ENCODE results near the gene EPHX1. TPM values are rescaled to one million over a fixed set of nuclear protein-coding genes. Genes with fewer than 3 reads are reported as not detected.
"Not testable (repeated sequence)": the region's sequence is repeated elsewhere in the genome, so short reads cannot be mapped to it uniquely, and the experiment has no call there.

Gene EPHX1
- total RNA-seq, 1 experiment from 2014 or later: 35.8 TPM

- no TSS peak for BruUV-seq (replicated peaks)
- intact Hi-C loops (cut with micrococcal nuclease): no loop called here
- Mint-ChIP-seq H3K9me3 (ENCODE audit: unreplicated experiment) (no peaks in the 10 kb centered on the region), H3K27me3 (ENCODE audit: insufficient read depth, unreplicated experiment) (no peaks in the 10 kb centered on the region), H3K4me3 (ENCODE audit: unreplicated experiment) (peak overlapping the region; percentile 4), H3K27ac (ENCODE audit: low read depth, unreplicated experiment) (no peak overlapping the region), H3K4me1 (ENCODE audit: insufficient read depth, unreplicated experiment) (peaks cover 26% of the 10 kb centered on the region), H3K36me3 (ENCODE audit: insufficient read depth, unreplicated experiment) (peaks cover 52% of the 10 kb centered on the region)
- POLR2A ChIA-PET: interaction anchor here (1.3 to 5.5 kb wide), 22 partner anchors 9 to 305 kb away, joined by 3 to 135 read pairs (median 34); partner anchors contain the start of genes ENAH, EPHX1, H3-3A and TMEM63A
- CTCF ChIA-PET: interaction anchor here (0.6 to 19.3 kb wide), 15 partner anchors 8 to 300 kb away, joined by 3 to 712 read pairs (median 10); partner anchors contain the start of genes EPHX1, PYCR2 and TMEM63A
- no peak for DNase-seq (ENCODE audit: unreplicated experiment)
- no peak for TF ChIP-seq CTCF (IDR thresholded peaks at IDR 0.05; ENCODE audit: unreplicated experiment)
Measured at GRCh38 chr1:225780134-225780533, 29.8 kb upstream of the EPHX1 start.

GRCh38 chr1:225780630-225781029 is 29.3 kb upstream of the EPHX1 start:
- BruUV-seq (replicated peaks): no TSS peak
- H3K4me3 Mint-ChIP-seq (ENCODE audit: unreplicated experiment): peak overlapping the region; percentile 38
- no peak for TF ChIP-seq CTCF (IDR thresholded peaks at IDR 0.05; ENCODE audit: unreplicated experiment)
- no peaks in the 10 kb centered on the region for H3K9me3 Mint-ChIP-seq (ENCODE audit: unreplicated experiment)
- CTCF ChIA-PET: interaction anchor here (0.6 to 19.3 kb wide), 9 partner anchors 10 to 1674 kb away, joined by 3 to 712 read pairs (median 4); partner anchors contain the start of gene EPHX1
- peaks cover 57% of the 10 kb centered on the region for H3K36me3 Mint-ChIP-seq (ENCODE audit: insufficient read depth, unreplicated experiment)
- peak overlapping the region; percentile 49 for H3K27ac Mint-ChIP-seq (ENCODE audit: low read depth, unreplicated experiment)
- no peaks in the 10 kb centered on the region for H3K27me3 Mint-ChIP-seq (ENCODE audit: insufficient read depth, unreplicated experiment)
- DNase-seq (ENCODE audit: unreplicated experiment): no peak
- intact Hi-C loops (cut with micrococcal nuclease): no loop called here
- POLR2A ChIA-PET: interaction anchor here (1.1 to 5.2 kb wide), 7 partner anchors 31 to 193 kb away, joined by 3 to 135 read pairs (median 55); partner anchors contain the start of genes EPHX1 and TMEM63A
- peaks cover 26% of the 10 kb centered on the region for H3K4me1 Mint-ChIP-seq (ENCODE audit: insufficient read depth, unreplicated experiment)

- BruUV-seq (replicated peaks); H3K27me3 Mint-ChIP-seq (ENCODE audit: insufficient read depth, unreplicated experiment); H3K9me3 Mint-ChIP-seq (ENCODE audit: unreplicated experiment); H3K4me3 Mint-ChIP-seq (ENCODE audit: unreplicated experiment); DNase-seq (ENCODE audit: unreplicated experiment); intact Hi-C loops (cut with micrococcal nuclease); H3K4me1 Mint-ChIP-seq (ENCODE audit: insufficient read depth, unreplicated experiment): not testable (repeated sequence)
- peaks cover 89% of the 10 kb centered on the region for H3K36me3 Mint-ChIP-seq (ENCODE audit: insufficient read depth, unreplicated experiment)
- ChIA-PET POLR2A (interaction anchor here (1.0 to 3.0 kb wide), 2 partner anchors 8 to 10 kb away, joined by 3 to 21 read pairs; partner anchors contain the start of gene SRP9), CTCF (interaction anchor here (0.6 to 1.7 kb wide), 3 partner anchors 11 to 314 kb away, joined by 3 to 12 read pairs (median 4); partner anchors contain the start of gene SRP9)
- peak overlapping the region; percentile 44 for H3K27ac Mint-ChIP-seq (ENCODE audit: low read depth, unreplicated experiment)
Measured at GRCh38 chr1:225789142-225789541, 20.8 kb upstream of the EPHX1 start.

- no peak for DNase-seq (ENCODE audit: unreplicated experiment)
- H3K4me3 Mint-ChIP-seq (ENCODE audit: unreplicated experiment): no peak overlapping the region
- peaks cover 31% of the 10 kb centered on the region for H3K36me3 Mint-ChIP-seq (ENCODE audit: insufficient read depth, unreplicated experiment)
- no peak overlapping the region for H3K27ac Mint-ChIP-seq (ENCODE audit: low read depth, unreplicated experiment)
- intact Hi-C loops (cut with micrococcal nuclease): no loop called here
- TF ChIP-seq CTCF (IDR thresholded peaks at IDR 0.05; ENCODE audit: unreplicated experiment): no peak
- no peaks in the 10 kb centered on the region for H3K27me3 Mint-ChIP-seq (ENCODE audit: insufficient read depth, unreplicated experiment)
- CTCF ChIA-PET: interaction anchor here (1.0 kb wide), 1 partner anchor 17 kb away, joined by 3 read pairs; the partner anchor contains the start of gene SRP9
- H3K4me1 Mint-ChIP-seq (ENCODE audit: insufficient read depth, unreplicated experiment): no peaks in the 10 kb centered on the region
- POLR2A ChIA-PET: interaction anchor here (4.5 kb wide), 1 partner anchor 17 kb away, joined by 36 read pairs; the partner anchor contains the start of gene SRP9
- H3K9me3 Mint-ChIP-seq (ENCODE audit: unreplicated experiment): no peaks in the 10 kb centered on the region
- no TSS peak for BruUV-seq (replicated peaks)
Measured at GRCh38 chr1:225794954-225795353, 15.0 kb upstream of the EPHX1 start.

GRCh38 chr1:225796097-225796496 is 13.8 kb upstream of the EPHX1 start:
- H3K27ac Mint-ChIP-seq (ENCODE audit: low read depth, unreplicated experiment); H3K4me1 Mint-ChIP-seq (ENCODE audit: insufficient read depth, unreplicated experiment); intact Hi-C loops (cut with micrococcal nuclease); H3K9me3 Mint-ChIP-seq (ENCODE audit: unreplicated experiment); DNase-seq (ENCODE audit: unreplicated experiment); BruUV-seq (replicated peaks); H3K27me3 Mint-ChIP-seq (ENCODE audit: insufficient read depth, unreplicated experiment); CTCF ChIA-PET; H3K4me3 Mint-ChIP-seq (ENCODE audit: unreplicated experiment): not testable (repeated sequence)
- H3K36me3 Mint-ChIP-seq (ENCODE audit: insufficient read depth, unreplicated experiment): peaks cover 20% of the 10 kb centered on the region
- POLR2A ChIA-PET: interaction anchor here (1.3 to 1.7 kb wide), 2 partner anchors 14 to 17 kb away, joined by 6 to 7 read pairs; partner anchors contain the start of gene EPHX1

GRCh38 chr1:225801146-225801545 is 8.8 kb upstream of the EPHX1 start:
- H3K4me3 Mint-ChIP-seq (ENCODE audit: unreplicated experiment); BruUV-seq (replicated peaks); DNase-seq (ENCODE audit: unreplicated experiment); H3K36me3 Mint-ChIP-seq (ENCODE audit: insufficient read depth, unreplicated experiment); H3K9me3 Mint-ChIP-seq (ENCODE audit: unreplicated experiment); intact Hi-C loops (cut with micrococcal nuclease); H3K27me3 Mint-ChIP-seq (ENCODE audit: insufficient read depth, unreplicated experiment); H3K27ac Mint-ChIP-seq (ENCODE audit: low read depth, unreplicated experiment); H3K4me1 Mint-ChIP-seq (ENCODE audit: insufficient read depth, unreplicated experiment): not testable (repeated sequence)
- CTCF ChIA-PET: interaction anchor here (0.6 to 4.6 kb wide), 6 partner anchors 9 to 179 kb away, joined by 3 to 34 read pairs (median 6); partner anchors contain the start of gene EPHX1
- POLR2A ChIA-PET: interaction anchor here (0.7 to 3.2 kb wide), 5 partner anchors 9 to 129 kb away, joined by 3 to 20 read pairs (median 9); partner anchors contain the start of genes EPHX1 and SRP9

All from MCF 10A (cell line).